Mucosa of stomach (tissue), 1 donor: ENCODE data around the gene SNAP25.

Experiments used
- H3K27me3 ChIP-seq: one replicate; pipeline ENCODE4 v1.7.0; 2013; ENCODE audit warnings: mild to moderate bottlenecking, low read length; ENCODE audit not compliant: control insufficient read depth, insufficient read depth
- H3K36me3 ChIP-seq: one replicate; pipeline ENCODE4 v1.7.0; 2013; ENCODE audit warnings: low read length; ENCODE audit not compliant: control insufficient read depth, insufficient read depth
- H3K4me1 ChIP-seq: one replicate; pipeline ENCODE4 v1.7.0; 2013; ENCODE audit warnings: mild to moderate bottlenecking, low read length; ENCODE audit not compliant: control insufficient read depth, insufficient read depth
- H3K4me3 ChIP-seq: one replicate; pipeline ENCODE4 v1.7.0; 2013; ENCODE audit warnings: low read length
- H3K9ac ChIP-seq: one replicate; pipeline ENCODE4 v1.7.0; 2013; ENCODE audit warnings: mild to moderate bottlenecking, low read length, moderate library complexity
- H3K9me3 ChIP-seq: one replicate; pipeline ENCODE4 v1.7.0; 2013; ENCODE audit warnings: mild to moderate bottlenecking, low read length, moderate library complexity; ENCODE audit not compliant: control insufficient read depth
- donor health status: Pancreatic carcinoma.

SNAP25 gene

DNA sequence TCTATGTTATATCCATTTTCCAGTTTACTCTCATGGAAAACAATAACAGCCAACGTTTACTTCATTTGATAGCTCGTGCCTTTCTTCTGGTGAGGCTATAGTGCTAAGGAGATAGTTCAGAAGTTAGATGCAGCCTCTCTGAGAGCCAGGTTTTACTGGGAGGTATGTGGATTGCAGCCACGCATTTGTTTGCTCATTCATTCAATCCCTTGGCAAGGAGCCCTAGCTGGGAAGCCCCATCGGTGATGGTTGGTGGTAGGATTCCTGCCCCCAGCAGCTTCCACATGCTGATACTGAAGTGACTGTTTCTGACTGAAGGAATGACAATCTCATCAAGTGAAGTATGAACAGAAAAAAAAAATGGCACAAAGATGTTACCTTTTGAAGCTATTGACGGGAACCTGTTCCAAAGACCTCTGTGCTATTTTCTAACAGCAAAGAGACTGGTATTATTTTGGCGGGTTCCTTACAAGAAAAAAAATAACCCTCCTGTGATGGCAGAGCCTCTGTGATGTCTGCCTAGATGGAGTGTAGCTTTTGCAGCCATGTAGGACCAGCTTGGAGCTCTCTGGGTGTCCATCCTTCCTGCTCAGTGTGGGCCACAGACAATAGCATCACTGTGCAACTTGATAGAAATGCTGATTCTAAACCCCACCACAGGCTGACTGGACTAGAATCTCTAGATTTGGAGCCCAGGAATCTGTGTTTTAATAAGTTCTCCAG is 30.6 kb downstream of the SNAP25 start:
- H3K9ac ChIP-seq, result no peak overlapping the region
- H3K27me3 ChIP-seq, result no peaks in the 10 kb centered on the region
- no peaks in the 10 kb centered on the region for H3K36me3 ChIP-seq
- no peak overlapping the region for H3K4me3 ChIP-seq
- no peaks in the 10 kb centered on the region for H3K4me1 ChIP-seq
- no peaks in the 10 kb centered on the region for H3K9me3 ChIP-seq

DNA sequence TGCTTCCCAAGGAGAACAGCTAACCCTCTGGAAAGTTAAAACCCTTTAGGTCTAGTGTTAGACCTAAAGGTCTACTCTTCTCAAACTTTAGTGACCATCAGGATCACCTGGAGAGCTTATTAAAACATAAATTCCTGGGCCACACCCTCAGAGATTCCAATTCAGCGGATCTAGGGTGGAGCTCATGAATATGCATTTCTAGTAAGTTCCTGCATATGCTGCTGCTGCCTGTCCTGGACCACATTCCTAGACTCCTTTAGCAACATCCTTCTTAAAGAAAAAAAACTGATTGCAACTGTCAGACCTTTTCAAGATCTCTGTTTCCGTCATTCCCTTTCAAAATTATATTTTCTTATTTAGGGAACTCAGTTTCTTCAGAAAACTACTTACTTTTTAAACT is 31.2 kb downstream of the SNAP25 start:
- H3K27me3 ChIP-seq, result no peaks in the 10 kb centered on the region
- no peaks in the 10 kb centered on the region for H3K36me3 ChIP-seq
- no peak overlapping the region for H3K4me3 ChIP-seq

DNA sequence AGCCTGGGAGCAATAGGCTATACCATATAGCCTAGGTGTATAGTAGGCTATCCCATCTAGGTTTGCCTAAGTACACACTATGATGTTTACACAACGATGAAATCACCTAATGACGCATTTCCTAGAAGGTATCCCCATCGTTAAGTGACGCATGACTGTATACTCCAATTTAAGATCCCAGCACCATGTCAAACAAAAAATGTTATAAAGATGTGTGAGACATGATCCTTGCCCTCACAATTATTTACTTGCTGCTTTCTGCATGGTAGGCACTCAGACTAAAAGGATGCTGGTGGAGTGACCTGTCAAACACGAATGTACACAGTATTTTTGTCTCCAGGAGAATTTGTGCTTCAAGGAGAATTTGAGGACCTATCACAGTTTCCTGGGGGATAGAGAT is 32.3 kb downstream of the SNAP25 start:
- no peaks in the 10 kb centered on the region for H3K9me3 ChIP-seq
- H3K27me3 ChIP-seq, result no peaks in the 10 kb centered on the region
- H3K9ac ChIP-seq, result no peak overlapping the region
- H3K4me1 ChIP-seq, result no peaks in the 10 kb centered on the region
- no peaks in the 10 kb centered on the region for H3K36me3 ChIP-seq
- no peak overlapping the region for H3K4me3 ChIP-seq

More for the DNA sequence above, 31.2 kb downstream of the SNAP25 start:
- Histone ChIP-seq H3K4me1 (no peaks in the 10 kb centered on the region), H3K9me3 (no peaks in the 10 kb centered on the region), H3K9ac (no peak overlapping the region)

DNA sequence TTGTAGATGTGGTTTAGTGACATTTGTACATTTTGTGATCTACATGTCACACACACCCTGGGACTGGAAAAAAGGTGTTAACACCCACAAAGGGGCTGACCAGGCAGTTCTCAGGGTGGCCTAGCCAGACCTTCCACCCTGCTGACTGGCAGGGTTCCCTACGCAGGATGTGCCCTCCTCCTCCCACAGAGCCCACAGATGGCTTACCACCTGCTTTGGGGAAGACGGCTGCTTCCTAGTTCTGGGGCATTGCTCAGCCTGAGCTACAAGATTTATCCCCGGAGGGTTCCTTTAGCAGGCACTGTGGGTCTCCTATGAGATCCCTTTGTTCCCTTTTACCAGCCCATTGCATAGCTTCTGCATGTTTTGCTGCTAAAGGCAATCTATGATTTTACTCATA is 35.1 kb downstream of the SNAP25 start:
- Histone ChIP-seq H3K9me3 (no peaks in the 10 kb centered on the region), H3K4me3 (no peak overlapping the region), H3K9ac (no peak overlapping the region), H3K36me3 (no peaks in the 10 kb centered on the region), H3K4me1 (no peaks in the 10 kb centered on the region), H3K27me3 (no peaks in the 10 kb centered on the region)

DNA sequence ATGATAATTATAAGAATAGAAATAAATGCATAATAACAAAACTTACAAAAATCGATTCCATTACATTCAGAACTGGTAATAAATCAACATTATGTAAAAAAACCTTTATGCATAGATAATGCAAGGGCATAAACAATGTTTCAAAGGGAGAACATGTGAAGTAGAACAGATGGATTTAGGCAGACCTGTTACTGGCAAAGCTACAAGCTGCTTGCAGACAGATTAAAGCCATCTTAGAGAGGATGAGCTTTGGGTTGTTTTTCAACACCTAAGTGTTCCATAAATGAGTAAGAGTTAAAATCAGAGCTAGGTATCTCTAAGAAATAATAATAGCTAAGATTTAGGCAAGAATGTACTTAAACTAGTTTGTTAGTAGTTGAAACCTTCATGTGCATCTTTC is 37.2 kb downstream of the SNAP25 start:
- H3K27me3 ChIP-seq, result no peaks in the 10 kb centered on the region
- no peak overlapping the region for H3K4me3 ChIP-seq
- H3K9me3 ChIP-seq, result no peaks in the 10 kb centered on the region
- H3K4me1 ChIP-seq, result no peaks in the 10 kb centered on the region
- no peak overlapping the region for H3K9ac ChIP-seq
- no peaks in the 10 kb centered on the region for H3K36me3 ChIP-seq

DNA sequence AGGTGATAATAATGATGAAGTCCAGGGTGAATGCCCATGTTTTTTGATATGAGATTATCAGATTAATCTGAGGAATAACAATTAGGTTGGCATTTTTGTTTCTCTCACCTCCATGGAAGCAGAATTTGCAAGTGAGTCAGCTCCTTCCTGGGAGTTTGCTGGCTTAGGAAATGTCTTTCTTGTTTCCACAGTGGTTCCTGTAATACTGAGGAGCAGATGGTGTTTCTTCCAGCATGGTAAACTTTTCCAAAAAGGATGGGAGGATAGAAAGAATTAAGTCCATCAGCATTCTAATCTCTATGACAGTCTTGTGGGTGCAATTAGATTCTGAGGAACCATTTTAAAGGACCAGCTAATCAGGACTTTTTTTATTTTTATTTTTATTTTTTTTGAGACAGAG is 40.5 kb downstream of the SNAP25 start:
- H3K4me3 ChIP-seq, result no peak overlapping the region
- H3K9me3 ChIP-seq, result no peaks in the 10 kb centered on the region
- H3K36me3 ChIP-seq, result no peaks in the 10 kb centered on the region
- no peaks in the 10 kb centered on the region for H3K27me3 ChIP-seq
- H3K4me1 ChIP-seq, result no peaks in the 10 kb centered on the region
- H3K9ac ChIP-seq, result no peak overlapping the region

DNA sequence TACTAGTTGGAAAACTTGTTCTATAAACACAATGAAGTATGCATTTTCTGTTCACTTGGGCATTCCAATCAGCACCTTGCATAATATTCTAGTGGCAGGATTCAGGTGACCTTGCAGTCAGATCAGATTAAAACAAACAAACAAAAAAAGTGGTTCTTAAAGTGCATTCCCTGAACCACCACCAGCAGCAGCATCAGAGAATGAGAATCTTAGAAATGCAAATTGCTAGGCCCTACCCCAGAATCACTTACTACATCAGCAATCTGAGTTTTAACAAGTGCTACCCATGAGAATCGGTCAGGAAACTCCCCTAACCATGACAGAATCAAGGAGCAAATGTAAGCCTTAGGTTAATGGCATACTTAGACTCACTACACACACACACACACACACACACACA is 41.7 kb downstream of the SNAP25 start:
- Histone ChIP-seq H3K4me3 (no peak overlapping the region), H3K4me1 (no peaks in the 10 kb centered on the region), H3K27me3 (no peaks in the 10 kb centered on the region), H3K36me3 (no peaks in the 10 kb centered on the region), H3K9ac (no peak overlapping the region), H3K9me3 (no peaks in the 10 kb centered on the region)

DNA sequence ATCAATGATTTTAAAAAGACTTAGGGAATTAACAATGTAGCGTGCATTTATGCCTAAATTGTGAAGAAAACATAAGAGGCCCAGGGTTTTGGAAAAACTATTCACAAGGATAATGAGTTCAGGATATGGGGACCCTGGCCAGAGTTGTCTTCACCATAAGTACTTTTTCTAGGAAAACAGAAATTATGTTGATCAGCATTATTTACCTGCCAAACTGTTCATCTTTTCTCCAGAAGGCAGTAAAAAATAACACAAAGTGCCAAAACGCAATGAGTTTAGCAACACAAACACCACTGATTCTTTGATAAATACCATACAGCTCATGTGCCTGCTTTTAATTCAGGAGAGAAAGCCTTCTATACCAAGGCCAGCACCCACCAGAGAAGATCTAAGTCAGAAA is 43.1 kb downstream of the SNAP25 start:
- Histone ChIP-seq H3K4me1 (no peaks in the 10 kb centered on the region), H3K27me3 (no peaks in the 10 kb centered on the region), H3K4me3 (no peak overlapping the region), H3K36me3 (no peaks in the 10 kb centered on the region), H3K9ac (no peak overlapping the region), H3K9me3 (no peaks in the 10 kb centered on the region)

DNA sequence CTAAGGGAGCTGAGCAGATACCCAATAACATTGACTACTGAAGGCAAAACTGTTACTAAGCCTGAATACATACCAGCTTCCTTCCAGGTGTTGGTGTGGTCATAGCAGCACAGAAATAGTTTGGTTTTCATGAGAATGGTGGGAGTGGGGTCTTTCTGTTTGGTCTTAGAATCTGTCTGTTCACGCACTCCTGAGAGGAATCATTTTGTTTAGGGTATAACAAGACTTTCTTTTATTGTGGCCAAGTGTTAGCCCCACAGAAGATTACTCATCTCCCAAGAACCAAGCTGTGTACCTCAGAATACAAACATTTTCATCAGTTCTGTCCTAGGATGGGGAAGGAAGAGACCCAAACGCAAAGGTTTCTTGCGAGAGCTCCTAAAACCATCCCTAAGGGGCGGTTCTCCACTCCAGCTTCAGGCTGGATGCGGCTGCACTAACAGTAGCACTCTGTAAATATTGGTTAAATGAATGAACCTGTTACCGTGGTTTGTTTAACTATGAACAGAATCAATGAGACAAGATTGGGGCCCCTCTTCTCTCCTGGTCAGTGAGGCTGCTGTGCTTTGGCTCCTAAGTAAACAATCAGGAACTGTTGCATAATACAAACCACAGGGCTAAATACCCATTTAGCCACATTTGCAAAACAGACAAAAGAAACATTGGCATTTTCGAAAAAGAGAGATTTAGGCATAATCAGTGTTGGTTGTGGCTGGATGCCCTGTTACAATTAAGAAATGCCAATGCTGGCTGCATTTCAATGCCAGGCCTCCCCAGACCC is 44.9 kb downstream of the SNAP25 start:
- Histone ChIP-seq H3K9ac (no peak overlapping the region), H3K9me3 (no peaks in the 10 kb centered on the region), H3K27me3 (no peaks in the 10 kb centered on the region), H3K36me3 (no peaks in the 10 kb centered on the region), H3K4me3 (no peak overlapping the region), H3K4me1 (no peaks in the 10 kb centered on the region)

DNA sequence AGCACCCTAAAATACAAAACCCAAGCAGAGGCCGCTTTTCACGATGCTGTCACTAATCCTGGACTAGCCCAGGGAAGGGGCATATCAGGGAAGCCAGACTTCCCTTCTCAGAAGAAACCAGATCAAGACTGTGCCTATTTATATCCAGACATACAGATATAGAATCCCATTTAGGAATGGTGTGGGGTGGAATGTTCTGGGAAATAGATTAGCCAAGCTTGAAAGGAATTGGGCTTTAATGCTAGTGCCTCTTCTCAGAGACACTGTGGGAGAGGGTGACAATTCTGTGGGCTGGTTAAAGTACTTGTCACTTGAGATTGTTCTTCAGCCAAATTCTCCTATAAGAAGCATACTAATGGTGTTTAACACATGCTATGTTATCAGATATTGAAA is 45.5 kb downstream of the SNAP25 start:
- Histone ChIP-seq H3K36me3 (no peaks in the 10 kb centered on the region), H3K9me3 (no peaks in the 10 kb centered on the region), H3K4me1 (no peaks in the 10 kb centered on the region), H3K27me3 (no peaks in the 10 kb centered on the region), H3K4me3 (no peak overlapping the region), H3K9ac (no peak overlapping the region)

DNA sequence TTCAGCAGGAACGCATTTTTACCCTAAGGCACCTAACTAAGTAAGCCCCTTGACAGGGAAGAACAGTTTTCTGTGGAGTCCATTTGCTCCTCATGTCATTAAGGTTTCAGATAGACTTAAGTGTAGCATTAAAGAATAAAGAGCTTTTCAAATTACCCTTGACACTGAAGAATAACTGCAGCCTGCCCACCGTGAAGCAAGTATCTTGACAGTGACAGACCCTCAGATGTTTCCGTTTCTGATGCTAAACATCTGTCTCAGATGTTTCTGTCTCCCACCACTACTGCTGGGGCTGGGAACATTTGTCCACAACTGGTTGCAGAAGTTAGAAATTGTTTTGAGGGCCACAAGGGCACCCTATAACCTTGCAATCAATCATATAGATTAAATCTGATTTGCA is 50.0 kb downstream of the SNAP25 start:
- Histone ChIP-seq H3K9ac (no peak overlapping the region), H3K36me3 (no peaks in the 10 kb centered on the region), H3K27me3 (no peaks in the 10 kb centered on the region), H3K4me1 (no peaks in the 10 kb centered on the region), H3K4me3 (no peak overlapping the region), H3K9me3 (no peaks in the 10 kb centered on the region)

DNA sequence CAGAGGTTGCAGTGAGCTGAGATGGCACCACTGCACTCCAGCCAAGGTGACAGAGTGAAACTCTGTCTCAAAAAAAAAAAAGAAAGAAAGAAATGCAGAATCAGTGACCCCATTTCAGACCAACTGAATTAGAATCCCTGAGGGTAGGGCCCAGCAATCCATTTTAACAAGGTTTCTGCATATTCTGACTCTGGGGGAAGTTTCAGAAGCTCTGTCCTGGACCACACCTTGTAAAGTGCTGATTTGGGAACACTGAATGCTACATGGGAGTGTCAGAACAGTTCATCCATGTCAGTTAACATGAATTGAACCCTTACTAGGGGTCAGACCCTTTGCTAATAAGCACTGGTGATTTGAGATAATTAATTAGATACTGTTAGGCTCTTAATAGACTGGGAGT is 52.0 kb downstream of the SNAP25 start:
- no peak overlapping the region for H3K9ac ChIP-seq
- H3K4me1 ChIP-seq, result no peaks in the 10 kb centered on the region
- no peaks in the 10 kb centered on the region for H3K36me3 ChIP-seq
- H3K4me3 ChIP-seq, result no peak overlapping the region
- no peaks in the 10 kb centered on the region for H3K9me3 ChIP-seq
- no peaks in the 10 kb centered on the region for H3K27me3 ChIP-seq
